Kidney (tissue), 14 donors: Measurements from ENCODE around the gene GAP43. TPM values are rescaled to one million over a fixed set of nuclear protein-coding genes. Genes with fewer than 3 reads are reported as not detected.

Experiments
- DNase-seq, 5 donors: peaks; one replicate each; pipeline ENCODE4 v3.0.0-alpha.2; 2013 to 2020
- FAIRE-seq: peaks from 2 replicates; lab custom pipeline; 2012; peaks lifted over from hg19 to GRCh38; lab: Jason Lieb, UNC
- H3K27ac ChIP-seq, 2 donors: one replicate each; pipeline ENCODE4 v1.7.0; 2013; ENCODE audit warnings: low read depth in 2 of 2, low read length in 2 of 2, inconsistent platforms in 1 of 2
- H3K27me3 ChIP-seq: one replicate; pipeline ENCODE4 v1.7.1; 2013; ENCODE audit warnings: low read length, inconsistent platforms; ENCODE audit not compliant: control insufficient read depth, insufficient read depth
- H3K36me3 ChIP-seq, 3 donors: one replicate each; pipeline versions ENCODE4 v1.7.0 to v1.7.1; 2013; ENCODE audit warnings: low read length in 3 of 3, control low read depth in 1 of 3, inconsistent platforms in 1 of 3; ENCODE audit not compliant: insufficient read depth in 3 of 3, control insufficient read depth in 2 of 3
- H3K4me1 ChIP-seq, 3 donors: one replicate each; pipeline versions ENCODE4 v1.7.0 to v1.7.1; 2013; ENCODE audit warnings: low read length in 3 of 3, inconsistent platforms in 1 of 3, low read depth in 1 of 3; ENCODE audit not compliant: control insufficient read depth in 2 of 3, insufficient read depth in 2 of 3
- H3K4me3 ChIP-seq, 3 donors: one replicate each; pipeline versions ENCODE4 v1.7.0 to v1.8.1; 2013; ENCODE audit warnings: low read length in 3 of 3, control low read depth in 1 of 3, inconsistent platforms in 1 of 3
- H3K9ac ChIP-seq, 3 donors: one replicate each; pipeline versions ENCODE4 v1.7.0 to v1.7.1; 2013; ENCODE audit warnings: low read length in 3 of 3, control low read depth in 1 of 3, inconsistent platforms in 1 of 3
- H3K9me3 ChIP-seq, 3 donors: one replicate each; pipeline versions ENCODE4 v1.7.0 to v1.7.1; 2013; ENCODE audit warnings: low read length in 3 of 3, control low read depth in 1 of 3, inconsistent platforms in 1 of 3; ENCODE audit not compliant: control insufficient read depth in 2 of 3, insufficient read depth in 1 of 3
- intact Hi-C: fragments of 100-400 bp; cut with DNase I; formaldehyde crosslinking; loops from one replicate; pipeline ENCODE4 v1.11.1; 2022
- polyA plus RNA-seq: library from polyadenylated mRNA; stranded (reverse); fragments of 350-450 nt; fragmentation: Illumina TruSeq; extraction: RNeasy Lipid Tissue Mini Kit (QIAGEN cat#74804); gene quantifications from one replicate; pipeline ENCODE4 v1.2.3, GENCODE V29; 2014; ENCODE audit warnings: low read depth, low replicate concordance; ENCODE audit not compliant: insufficient read depth
- total RNA-seq: library from RNA; stranded (reverse); fragmentation: NEBNext Ultra II Directional; extraction: Animal tissue kit (Norgen Biotek cat#: 25700); gene quantifications from one replicate; pipeline ENCODE4 v1.2.1, GENCODE V29; 2021
- TF ChIP-seq, protein P1 (sequence below): IDR thresholded peaks from 3 replicates; pipeline ENCODE4 v1.5.1; 2012; ENCODE audit warnings: mild to moderate bottlenecking, moderate library complexity, borderline replicate concordance; ENCODE audit not compliant: insufficient read depth; ENCODE audit errors: extremely low read depth
- donor health status: control.
- donor health status: control.
- donor health status: control.
- donor health status: control.
- donor health status: control.
- donor health status: DM: yes; HTN: yes; CAD: no.
- donor health status: Normal renal cell carcinoma (clear cell type).

The GAP43 gene
- total and polyA plus RNA-seq, 2 donors from 2014 or later: 0.19 TPM; not detected in 1

DNA sequence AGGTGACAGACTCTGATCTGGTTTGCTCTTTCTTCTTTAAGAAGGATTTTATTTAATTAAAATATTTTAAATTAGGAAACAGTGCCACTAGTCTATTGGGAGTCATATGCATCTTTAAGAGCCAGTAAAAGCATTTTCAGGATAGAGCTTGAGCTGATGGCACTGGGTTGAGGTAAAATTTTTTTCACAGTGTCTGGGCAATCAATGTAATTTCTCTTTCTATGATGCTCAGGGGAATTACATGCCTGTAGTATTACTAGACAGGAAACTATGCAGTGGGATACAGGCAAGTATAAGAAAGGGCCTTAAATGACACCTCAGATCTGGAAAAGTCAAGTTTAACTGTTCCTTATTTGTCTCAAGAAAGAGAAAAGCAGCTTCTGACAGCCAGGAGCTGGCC lies 76.4 kb downstream of the GAP43 start:
- Histone ChIP-seq H3K4me3 (no peak overlapping the region), H3K4me1 (no peaks in the 10 kb centered on the region), H3K27me3 (no peaks in the 10 kb centered on the region), H3K9me3 (no peaks in the 10 kb centered on the region), H3K36me3 (no peaks in the 10 kb centered on the region), H3K27ac (no peak overlapping the region), H3K9ac (no peak overlapping the region)
- intact Hi-C loops: loop anchor here (10.0 kb wide), 1 partner anchor 485 kb away; no protein-coding TSS in a partner anchor
- DNase-seq: no peak
- TF ChIP-seq, protein P1, sequence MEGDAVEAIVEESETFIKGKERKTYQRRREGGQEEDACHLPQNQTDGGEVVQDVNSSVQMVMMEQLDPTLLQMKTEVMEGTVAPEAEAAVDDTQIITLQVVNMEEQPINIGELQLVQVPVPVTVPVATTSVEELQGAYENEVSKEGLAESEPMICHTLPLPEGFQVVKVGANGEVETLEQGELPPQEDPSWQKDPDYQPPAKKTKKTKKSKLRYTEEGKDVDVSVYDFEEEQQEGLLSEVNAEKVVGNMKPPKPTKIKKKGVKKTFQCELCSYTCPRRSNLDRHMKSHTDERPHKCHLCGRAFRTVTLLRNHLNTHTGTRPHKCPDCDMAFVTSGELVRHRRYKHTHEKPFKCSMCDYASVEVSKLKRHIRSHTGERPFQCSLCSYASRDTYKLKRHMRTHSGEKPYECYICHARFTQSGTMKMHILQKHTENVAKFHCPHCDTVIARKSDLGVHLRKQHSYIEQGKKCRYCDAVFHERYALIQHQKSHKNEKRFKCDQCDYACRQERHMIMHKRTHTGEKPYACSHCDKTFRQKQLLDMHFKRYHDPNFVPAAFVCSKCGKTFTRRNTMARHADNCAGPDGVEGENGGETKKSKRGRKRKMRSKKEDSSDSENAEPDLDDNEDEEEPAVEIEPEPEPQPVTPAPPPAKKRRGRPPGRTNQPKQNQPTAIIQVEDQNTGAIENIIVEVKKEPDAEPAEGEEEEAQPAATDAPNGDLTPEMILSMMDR: no peak
- FAIRE-seq: no peak

DNA sequence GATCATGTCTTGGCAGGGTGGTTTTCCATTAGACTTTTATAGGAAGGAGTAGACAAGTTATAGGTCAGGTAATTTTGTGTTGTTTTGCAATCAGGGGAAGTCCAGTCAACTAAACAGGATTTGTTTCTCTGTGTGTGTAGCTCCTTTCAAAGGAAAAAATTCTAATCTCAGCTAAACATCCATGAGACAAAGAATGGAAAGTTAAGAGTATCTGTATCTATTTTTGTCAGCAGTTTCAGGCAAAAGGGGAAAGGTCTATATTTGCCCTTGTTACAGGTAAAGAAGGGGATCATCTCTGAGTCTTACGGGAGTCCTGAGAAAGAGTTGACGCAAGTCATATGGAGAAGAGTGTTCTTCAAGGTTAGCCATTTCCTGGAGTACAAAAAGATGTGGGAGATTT lies 79.3 kb downstream of the GAP43 start:
- DNase-seq (no peak), FAIRE-seq (no peak)
- Histone ChIP-seq H3K9me3 (no peaks in the 10 kb centered on the region), H3K9ac (no peak overlapping the region), H3K4me3 (no peak overlapping the region), H3K27me3 (no peaks in the 10 kb centered on the region), H3K4me1 (no peaks in the 10 kb centered on the region), H3K27ac (no peak overlapping the region), H3K36me3 (no peaks in the 10 kb centered on the region)
- intact Hi-C loops: no loop called here
- TF ChIP-seq, protein P1: no peak

DNA sequence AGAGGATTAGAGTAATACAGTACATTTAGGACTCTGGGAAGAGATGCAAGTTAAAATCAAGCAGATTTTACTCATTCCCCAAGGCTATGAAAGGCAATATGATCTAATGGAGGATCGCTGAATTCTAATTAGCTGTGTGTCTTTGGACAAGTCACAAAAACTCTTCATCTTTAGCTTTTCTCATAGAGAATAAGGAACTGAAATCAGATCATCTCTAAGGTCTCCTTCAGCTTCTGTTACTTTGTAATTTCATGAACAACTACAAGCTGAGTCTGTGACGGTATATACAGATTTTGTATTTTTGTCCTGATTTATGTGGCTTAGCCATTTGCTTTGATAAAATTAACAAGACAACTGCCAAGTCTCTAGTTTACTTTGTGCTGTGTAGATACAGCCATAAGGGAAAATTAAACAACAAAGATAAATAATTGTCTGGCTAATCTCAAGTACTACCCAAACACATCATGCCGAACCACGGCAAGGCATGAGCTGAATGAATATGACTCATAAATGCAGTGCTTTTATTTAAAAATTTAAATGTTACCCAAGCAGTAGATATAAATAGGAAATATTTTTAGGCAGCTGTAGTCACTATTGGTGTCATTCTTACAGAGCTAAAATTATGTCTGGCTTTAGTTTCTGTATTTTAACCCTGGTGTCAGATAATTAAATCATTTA lies 81.5 kb downstream of the GAP43 start:
- no peak overlapping the region for H3K4me3 ChIP-seq
- H3K27ac ChIP-seq: no peak overlapping the region
- H3K4me1 ChIP-seq: no peaks in the 10 kb centered on the region
- H3K27me3 ChIP-seq: no peaks in the 10 kb centered on the region
- intact Hi-C loops: no loop called here
- no peak for FAIRE-seq
- no peak for DNase-seq
- no peak overlapping the region for H3K9ac ChIP-seq
- TF ChIP-seq, protein P1: no peak
- no peaks in the 10 kb centered on the region for H3K9me3 ChIP-seq
- H3K36me3 ChIP-seq: no peaks in the 10 kb centered on the region
